ENCODE measurements around the gene ADAMTS2. TPM values are rescaled to one million over a fixed set of nuclear protein-coding genes. Genes with fewer than 3 reads are reported as not detected.

The ADAMTS2 gene
- total RNA-seq, 2 experiments from 2014 or later, result not detected

DNA sequence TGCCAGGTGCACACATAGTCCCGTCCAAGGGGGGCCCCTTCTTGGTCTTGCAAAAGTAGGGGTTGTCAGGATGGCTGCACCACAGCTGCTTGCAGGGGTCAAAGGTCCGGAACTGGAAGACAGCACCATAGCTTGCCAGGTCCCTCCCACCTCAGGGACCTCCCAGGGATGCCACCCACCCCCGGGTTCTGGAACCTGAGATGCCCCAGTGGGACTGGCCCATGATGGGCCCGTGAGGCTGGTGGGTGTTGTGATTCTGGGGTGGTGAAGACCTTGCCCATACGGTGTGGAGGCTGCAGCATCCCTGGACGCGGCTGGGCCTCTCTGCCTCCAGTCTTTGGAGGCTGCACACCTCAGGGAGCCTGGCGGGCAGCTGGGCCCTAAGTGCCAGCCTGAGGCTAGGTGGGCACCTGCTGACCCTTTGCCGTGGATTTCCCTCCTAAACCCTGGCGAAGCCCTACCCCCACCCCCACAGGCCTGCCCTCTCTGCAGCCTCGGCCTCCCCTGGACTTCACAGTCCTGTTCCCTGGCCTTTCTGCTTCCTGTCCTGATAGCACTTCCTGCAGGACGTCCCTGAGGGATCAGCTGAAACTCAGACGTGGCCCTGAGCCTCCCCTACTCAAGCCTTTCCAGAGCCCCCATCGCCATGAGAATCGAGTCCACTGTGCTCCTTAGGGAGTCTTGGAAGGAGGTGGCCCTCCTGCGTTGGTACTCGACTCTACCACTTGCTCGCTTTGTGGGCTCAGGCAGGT is 192.9 kb downstream of the ADAMTS2 start:
- Mint-ChIP-seq H3K27me3 (no peaks in the 10 kb centered on the region), H3K27ac (no peak overlapping the region), H3K9me3 (no peaks in the 10 kb centered on the region), H3K36me3 (no peaks in the 10 kb centered on the region), H3K4me1 (no peaks in the 10 kb centered on the region), H3K4me3 (no peak overlapping the region)
- ATAC-seq (ENCODE audit: low read depth), result no peak
- POLR2A ChIA-PET, result no interaction called here
- no peak for DNase-seq

DNA sequence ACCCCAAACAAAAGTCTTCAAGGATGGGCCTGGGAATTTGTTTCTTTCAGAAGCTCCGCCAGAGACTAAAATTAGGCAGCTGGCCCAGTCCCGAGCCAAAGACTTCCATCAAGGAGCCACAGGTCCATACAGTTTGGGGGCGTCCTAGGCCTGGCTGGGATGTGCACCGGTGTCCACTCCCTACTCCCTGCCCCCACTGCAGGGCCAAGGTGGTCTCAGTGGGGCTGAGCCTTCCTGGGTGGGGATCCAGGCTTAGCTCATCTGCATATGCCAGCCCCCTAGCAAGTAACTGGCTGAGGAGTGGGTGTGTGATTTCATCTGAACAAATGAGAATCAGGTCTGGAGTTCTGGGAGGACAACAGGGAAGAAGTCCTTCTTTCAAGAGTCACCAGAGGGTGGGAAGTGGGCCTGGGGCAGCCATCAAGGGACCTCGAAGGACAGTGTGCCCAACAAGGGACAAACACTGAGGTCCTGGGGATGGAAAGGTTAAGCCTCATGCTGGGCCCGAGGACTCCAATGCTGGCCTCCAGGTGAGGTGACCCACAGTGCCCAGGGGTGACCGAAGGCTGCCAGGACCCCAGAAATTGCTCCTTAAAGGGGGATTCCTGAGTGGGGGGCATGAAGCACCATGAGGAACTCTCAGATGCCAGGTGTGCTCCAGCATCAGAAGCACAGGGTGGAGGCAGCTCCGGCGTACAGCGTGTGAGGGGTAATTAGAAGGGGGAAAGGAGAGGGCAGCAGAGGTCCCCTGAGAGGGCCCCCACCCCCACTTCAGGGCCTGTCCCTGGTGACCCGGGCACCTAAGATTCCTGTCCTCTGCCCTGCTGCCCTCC is 193.8 kb downstream of the ADAMTS2 start:
- Mint-ChIP-seq H3K9me3 (no peaks in the 10 kb centered on the region), H3K27ac (no peak overlapping the region), H3K4me1 (no peaks in the 10 kb centered on the region), H3K4me3 (no peak overlapping the region), H3K36me3 (no peaks in the 10 kb centered on the region), H3K27me3 (no peaks in the 10 kb centered on the region)
- no peak for DNase-seq
- POLR2A ChIA-PET, result no interaction called here
- ATAC-seq (ENCODE audit: low read depth), result no peak

DNA sequence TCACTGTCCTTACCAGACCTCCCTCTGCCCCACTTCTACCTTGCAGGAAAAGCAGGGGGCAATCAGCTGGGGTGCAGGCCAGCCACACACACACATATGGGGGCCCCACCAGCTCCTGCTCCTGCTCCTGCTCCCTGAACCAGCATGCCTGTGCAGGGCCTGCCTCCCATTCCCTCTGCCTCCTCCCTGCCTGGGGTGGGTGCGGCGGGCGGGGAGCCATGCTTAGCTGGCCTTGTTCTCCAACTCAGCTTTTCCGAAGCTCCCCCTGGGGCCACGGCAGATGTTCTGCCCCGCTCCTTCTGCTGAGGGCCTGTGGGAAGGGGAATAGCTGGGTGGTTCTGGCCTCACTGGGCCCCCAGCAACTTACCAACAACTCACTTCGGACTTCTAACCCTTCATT is 195.2 kb downstream of the ADAMTS2 start:
- ATAC-seq (ENCODE audit: low read depth) (no peak), DNase-seq (no peak)
- POLR2A ChIA-PET, result no interaction called here
- Mint-ChIP-seq H3K27ac (no peak overlapping the region), H3K36me3 (no peaks in the 10 kb centered on the region), H3K4me3 (no peak overlapping the region), H3K4me1 (peaks cover 4% of the 10 kb centered on the region), H3K27me3 (no peaks in the 10 kb centered on the region), H3K9me3 (peaks cover 4% of the 10 kb centered on the region)

DNA sequence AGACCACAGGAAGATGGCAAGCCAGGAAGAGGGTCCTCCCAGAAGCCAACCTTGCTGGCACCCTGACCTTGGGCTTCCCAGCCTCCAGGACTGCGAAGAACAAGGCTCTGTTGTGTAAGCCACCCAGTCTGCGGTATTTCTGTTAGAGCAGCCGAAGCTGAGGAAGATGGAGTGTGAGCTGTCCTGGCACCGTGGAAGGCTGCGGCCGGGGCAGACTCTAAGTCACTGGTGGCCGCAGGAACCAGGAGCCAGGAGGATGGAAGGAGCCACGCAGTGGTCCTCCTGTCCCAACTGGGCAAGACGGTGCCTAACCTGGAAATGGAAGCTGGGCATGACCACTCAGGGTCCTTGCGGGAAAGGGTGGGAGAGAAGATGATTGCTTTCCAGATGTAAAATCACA is 196.0 kb downstream of the ADAMTS2 start:
- no peak for DNase-seq
- ATAC-seq (ENCODE audit: low read depth), result no peak
- POLR2A ChIA-PET, result no interaction called here
- no peak overlapping the region for H3K27ac Mint-ChIP-seq
- H3K4me1 Mint-ChIP-seq, result peaks cover 4% of the 10 kb centered on the region
- no peak overlapping the region for H3K4me3 Mint-ChIP-seq
- peaks cover 7% of the 10 kb centered on the region for H3K9me3 Mint-ChIP-seq
- no peaks in the 10 kb centered on the region for H3K36me3 Mint-ChIP-seq
- no peaks in the 10 kb centered on the region for H3K27me3 Mint-ChIP-seq

DNA sequence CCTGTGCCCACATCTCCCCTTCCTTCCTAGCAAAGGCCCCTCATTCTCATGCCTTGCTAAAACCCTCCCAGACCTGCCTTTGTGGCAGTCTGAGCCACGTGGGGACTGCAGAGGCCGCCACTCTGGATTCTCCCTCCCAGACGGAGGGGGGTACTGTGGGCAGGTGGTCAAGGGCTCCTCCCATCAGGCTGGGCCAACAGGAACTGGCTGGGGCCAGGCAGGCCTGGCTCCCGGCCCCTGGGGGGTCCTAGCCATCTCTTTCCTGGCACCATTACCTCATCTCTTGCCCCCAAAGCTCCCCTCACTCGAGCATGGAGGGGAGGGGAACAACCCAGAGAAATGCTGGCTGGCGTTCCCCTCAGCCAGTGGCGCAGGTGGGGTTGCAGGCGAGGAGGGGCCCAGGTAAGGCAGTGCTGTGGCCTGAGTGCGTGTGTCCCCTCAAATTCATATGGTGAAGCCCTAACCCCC is 196.5 kb downstream of the ADAMTS2 start:
- no peak for ATAC-seq (ENCODE audit: low read depth)
- Mint-ChIP-seq H3K27me3 (no peaks in the 10 kb centered on the region), H3K27ac (no peak overlapping the region), H3K9me3 (peaks cover 8% of the 10 kb centered on the region), H3K4me3 (no peak overlapping the region), H3K4me1 (peaks cover 4% of the 10 kb centered on the region), H3K36me3 (no peaks in the 10 kb centered on the region)
- POLR2A ChIA-PET, result no interaction called here
- no peak for DNase-seq

DNA sequence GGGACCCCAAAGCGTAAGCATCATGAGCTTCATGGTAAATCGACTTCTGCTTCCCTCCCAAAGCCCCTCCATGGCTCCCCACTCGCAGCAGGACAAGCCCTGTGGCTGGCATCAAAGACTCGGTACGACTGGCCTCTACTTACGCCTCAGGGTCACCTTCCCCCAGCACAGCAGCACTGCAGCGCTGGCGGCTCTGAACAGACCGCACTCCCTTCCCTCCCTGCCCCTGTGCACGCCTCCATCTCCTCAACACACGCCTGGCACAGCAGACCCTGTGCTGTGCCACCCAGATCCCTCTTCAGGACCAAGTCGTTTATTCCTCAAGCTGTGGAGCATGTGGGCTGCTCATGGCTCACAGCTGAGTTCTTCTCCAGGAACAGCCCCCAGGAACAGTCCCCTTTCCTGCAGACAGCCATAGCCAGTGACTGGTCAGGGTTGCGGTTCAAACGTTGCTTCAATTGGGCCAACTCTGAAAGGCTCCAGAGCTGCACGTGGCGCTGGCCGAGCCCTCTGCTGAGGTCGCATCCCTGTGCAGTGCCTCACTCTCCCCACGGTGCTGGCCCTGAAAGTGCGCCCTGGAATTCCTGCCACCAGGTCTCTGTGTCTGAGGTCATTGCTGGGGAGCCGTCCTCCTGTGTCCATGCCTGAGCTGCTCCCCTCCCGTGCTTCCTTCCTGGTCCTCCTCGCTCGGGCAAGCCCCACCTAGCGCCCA is 197.1 kb downstream of the ADAMTS2 start:
- H3K9me3 Mint-ChIP-seq, result peaks cover 8% of the 10 kb centered on the region
- H3K36me3 Mint-ChIP-seq, result no peaks in the 10 kb centered on the region
- H3K4me3 Mint-ChIP-seq, result no peak overlapping the region
- DNase-seq (no peak), ATAC-seq (ENCODE audit: low read depth) (no peak)
- no peaks in the 10 kb centered on the region for H3K27me3 Mint-ChIP-seq
- no peak overlapping the region for H3K27ac Mint-ChIP-seq
- H3K4me1 Mint-ChIP-seq, result peaks cover 4% of the 10 kb centered on the region
- POLR2A ChIA-PET, result interaction anchor here (0.6 kb wide), 1 partner anchor 469 kb away, joined by 3 read pairs; no protein-coding TSS in a partner anchor

DNA sequence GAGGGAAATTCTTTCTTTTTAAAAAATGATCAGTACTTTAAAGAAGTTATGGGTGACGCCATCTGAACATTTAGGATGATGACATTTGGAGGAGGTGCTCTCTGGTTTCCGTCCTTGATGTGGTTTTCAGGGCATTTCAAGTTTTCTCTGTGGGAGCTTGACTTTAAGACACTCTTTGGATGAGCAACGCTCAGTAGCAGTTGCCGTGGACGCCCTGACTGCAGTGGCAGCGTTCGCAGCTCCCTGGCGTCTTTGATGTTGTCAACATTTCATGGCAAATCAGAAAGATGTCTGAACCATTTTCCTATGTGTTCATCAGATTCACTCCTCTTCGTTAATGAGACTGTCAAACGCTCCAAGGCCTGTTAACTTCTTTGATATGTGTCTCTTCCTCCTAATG is 199.0 kb downstream of the ADAMTS2 start:
- Mint-ChIP-seq H3K27me3 (no peaks in the 10 kb centered on the region), H3K4me1 (peaks cover 11% of the 10 kb centered on the region), H3K36me3 (no peaks in the 10 kb centered on the region), H3K27ac (no peak overlapping the region), H3K9me3 (peaks cover 12% of the 10 kb centered on the region), H3K4me3 (no peak overlapping the region)
- DNase-seq, result no peak
- peak; percentile 60 for ATAC-seq (ENCODE audit: low read depth)
- POLR2A ChIA-PET, result interaction anchor here (0.5 kb wide), 1 partner anchor 903 kb away, joined by 6 read pairs; no protein-coding TSS in a partner anchor

DNA sequence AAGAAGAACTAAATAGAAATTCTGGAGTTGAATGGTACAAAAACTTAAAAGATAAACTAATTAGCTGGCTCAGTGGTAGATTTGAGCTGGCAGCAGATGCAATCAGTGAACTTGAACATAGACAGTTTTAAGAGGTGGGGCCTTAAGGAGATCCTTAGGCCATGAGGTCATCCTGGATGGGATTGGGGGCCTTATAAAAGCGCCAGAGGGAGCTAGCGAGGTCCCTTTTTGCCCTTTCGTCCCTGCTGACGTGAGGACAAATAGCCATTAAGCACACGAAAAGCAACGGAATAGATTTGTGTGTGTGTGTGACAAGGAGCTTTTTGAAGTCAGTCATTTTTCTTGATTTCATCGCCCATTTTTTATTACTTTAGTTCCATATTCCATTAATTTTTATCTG is 201.8 kb downstream of the ADAMTS2 start:
- POLR2A ChIA-PET, result no interaction called here
- Mint-ChIP-seq H3K36me3 (no peaks in the 10 kb centered on the region), H3K4me3 (no peak overlapping the region), H3K9me3 (peaks cover 12% of the 10 kb centered on the region), H3K27me3 (no peaks in the 10 kb centered on the region), H3K27ac (no peak overlapping the region), H3K4me1 (peaks cover 11% of the 10 kb centered on the region)
- DNase-seq (no peak), ATAC-seq (ENCODE audit: low read depth) (no peak)

DNA sequence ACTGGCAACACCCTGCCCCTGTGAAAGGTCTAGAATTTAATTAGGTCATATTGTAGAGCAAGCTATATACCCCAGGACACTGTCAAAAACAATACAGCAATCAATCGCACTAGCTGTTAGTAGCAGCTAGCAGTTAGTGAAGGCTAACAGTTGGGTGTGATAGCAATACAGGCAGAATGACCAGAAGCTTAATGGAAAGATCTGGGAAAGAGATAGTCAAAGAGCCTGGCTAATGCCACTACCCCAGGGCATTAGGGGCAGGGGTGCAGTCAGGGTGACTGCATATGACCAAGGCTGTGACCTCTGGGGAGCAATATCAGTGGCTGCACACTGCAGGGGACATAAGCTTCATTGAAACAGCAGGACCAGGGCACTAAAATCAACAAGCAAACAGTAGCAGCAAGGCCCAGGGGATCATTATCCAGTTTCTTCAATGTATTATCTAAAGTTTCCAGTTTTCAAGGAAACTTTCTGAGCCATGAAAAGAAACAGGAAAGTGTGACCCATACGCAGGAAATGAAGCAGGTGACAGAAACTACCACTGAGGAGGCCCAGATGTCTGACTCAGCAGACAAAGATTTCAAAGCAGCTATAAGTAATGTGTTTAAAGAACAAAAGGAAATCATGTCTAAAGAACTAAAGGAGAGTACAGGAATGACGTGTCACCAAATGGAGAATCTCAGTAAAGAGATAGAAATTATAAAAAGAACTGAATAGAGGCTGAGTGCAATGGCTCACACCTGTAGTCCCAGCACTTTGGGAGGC is 202.6 kb downstream of the ADAMTS2 start:
- DNase-seq (no peak), ATAC-seq (ENCODE audit: low read depth) (peak; percentile 72)
- H3K4me3 Mint-ChIP-seq, result no peak overlapping the region
- peaks cover 11% of the 10 kb centered on the region for H3K4me1 Mint-ChIP-seq
- POLR2A ChIA-PET, result no interaction called here
- H3K9me3 Mint-ChIP-seq, result peaks cover 12% of the 10 kb centered on the region
- no peaks in the 10 kb centered on the region for H3K36me3 Mint-ChIP-seq
- no peak overlapping the region for H3K27ac Mint-ChIP-seq
- no peaks in the 10 kb centered on the region for H3K27me3 Mint-ChIP-seq

DNA sequence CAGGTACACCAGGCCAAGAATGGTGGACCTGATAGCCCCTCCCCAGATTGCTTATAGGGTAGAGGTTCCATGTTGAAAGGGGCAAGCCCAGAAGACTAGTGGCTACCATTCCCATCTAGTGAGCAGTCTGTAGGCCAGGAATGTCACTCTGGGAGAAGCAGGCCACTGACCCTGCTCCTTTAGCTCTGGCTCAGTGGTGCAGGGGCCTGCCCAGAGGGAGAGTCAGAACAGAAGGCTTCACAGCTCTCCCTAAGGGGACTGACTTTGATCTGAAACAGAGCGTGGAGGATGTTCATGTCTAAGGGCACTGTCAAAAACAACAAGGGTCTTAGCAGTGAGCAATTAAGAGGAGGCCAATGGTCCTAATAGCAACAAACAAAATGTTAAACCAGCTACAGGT is 203.4 kb downstream of the ADAMTS2 start:
- DNase-seq (no peak), ATAC-seq (ENCODE audit: low read depth) (no peak)
- H3K4me1 Mint-ChIP-seq, result peaks cover 11% of the 10 kb centered on the region
- H3K9me3 Mint-ChIP-seq, result peaks cover 12% of the 10 kb centered on the region
- POLR2A ChIA-PET, result no interaction called here
- no peak overlapping the region for H3K27ac Mint-ChIP-seq
- no peaks in the 10 kb centered on the region for H3K36me3 Mint-ChIP-seq
- no peaks in the 10 kb centered on the region for H3K27me3 Mint-ChIP-seq
- no peak overlapping the region for H3K4me3 Mint-ChIP-seq

DNA sequence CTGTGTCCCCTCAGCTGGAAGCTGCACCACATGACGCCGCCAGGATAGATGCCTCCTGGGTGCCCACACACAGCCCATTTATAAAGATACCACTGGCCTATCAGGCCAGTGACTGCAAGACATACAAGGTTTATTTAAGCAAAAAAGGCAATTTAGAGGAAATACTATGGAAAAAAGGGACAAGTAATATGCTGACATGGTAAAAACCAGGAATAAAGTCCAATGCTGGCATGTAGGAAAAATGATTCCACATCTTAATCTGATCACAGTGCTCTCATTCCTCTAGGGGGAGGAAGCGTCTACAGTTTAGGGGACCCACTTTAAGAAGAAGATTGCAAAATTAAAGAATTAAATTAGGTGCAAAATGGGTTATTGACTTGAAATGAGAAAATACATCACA is 205.0 kb downstream of the ADAMTS2 start:
- POLR2A ChIA-PET, result no interaction called here
- Mint-ChIP-seq H3K27me3 (no peaks in the 10 kb centered on the region), H3K36me3 (no peaks in the 10 kb centered on the region), H3K4me3 (no peak overlapping the region), H3K9me3 (peaks cover 10% of the 10 kb centered on the region), H3K27ac (no peak overlapping the region), H3K4me1 (peaks cover 7% of the 10 kb centered on the region)
- ATAC-seq (ENCODE audit: low read depth), result no peak
- DNase-seq, result no peak

DNA sequence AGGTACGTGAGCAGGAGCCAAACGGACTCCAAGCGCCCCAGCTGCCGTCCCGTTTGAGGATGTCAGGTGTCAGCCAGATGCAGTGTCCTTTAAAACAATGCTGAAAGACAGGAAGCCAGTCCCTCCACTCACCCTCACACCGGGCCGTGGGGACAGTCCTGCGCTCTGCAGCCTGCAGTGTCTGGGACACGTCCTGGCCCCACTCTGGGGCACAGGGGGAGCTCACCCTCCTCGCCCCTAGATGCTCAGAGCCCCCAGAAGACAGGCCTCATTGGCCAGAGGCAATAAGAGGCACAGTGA is 205.4 kb downstream of the ADAMTS2 start:
- H3K9me3 Mint-ChIP-seq, result peaks cover 11% of the 10 kb centered on the region
- ATAC-seq (ENCODE audit: low read depth) (no peak), DNase-seq (no peak)
- no peaks in the 10 kb centered on the region for H3K27me3 Mint-ChIP-seq
- no peaks in the 10 kb centered on the region for H3K36me3 Mint-ChIP-seq
- H3K27ac Mint-ChIP-seq, result no peak overlapping the region
- no peak overlapping the region for H3K4me3 Mint-ChIP-seq
- POLR2A ChIA-PET, result no interaction called here
- peaks cover 7% of the 10 kb centered on the region for H3K4me1 Mint-ChIP-seq
